A673 (cell line): ENCODE results near the gene MLPH. TPM values are rescaled to one million over a fixed set of nuclear protein-coding genes. Genes with fewer than 3 reads are reported as not detected.

Experiments used
- BruUV-seq: library from RNA; stranded (reverse); fragments of 400-500 nt; replicated peaks from 2 replicates; lab custom pipeline; 2021; lab: Mats Ljungman, UMichigan
- CTCF ChIA-PET: fragments of 300-600 bp; sonication (Branson Sonifier 250); formaldehyde crosslinking; loops from one replicate; lab custom pipeline; 2022; ENCODE audit warnings: antibody characterized with exemption; lab: Charles Lee
- POLR2A ChIA-PET: fragments of 300-600 bp; sonication (Branson Sonifier 250); formaldehyde crosslinking; loops from one replicate; lab custom pipeline; 2022; ENCODE audit warnings: antibody characterized with exemption; ENCODE audit not compliant: low non-redundant PET; lab: Charles Lee
- DNase-seq: peaks from one replicate; pipeline ENCODE4 v3.0.0-alpha.2; 2015; ENCODE audit warnings: low spot score
- H3K27ac ChIP-seq: fragments of 200-600 bp; sonication (generic); 2 replicates; pipeline ENCODE4 v1.5.1; 2016; ENCODE audit warnings: mixed run types, low read depth, mild to moderate bottlenecking, mixed read lengths, antibody characterized with exemption, low read length; ENCODE audit not compliant: poor library complexity, severe bottlenecking
- H3K27me3 ChIP-seq: fragments of 200-600 bp; sonication (generic); replicated peaks from 2 replicates; pipeline ENCODE4 v1.6.1; 2017; ENCODE audit warnings: mixed run types, low read depth, mild to moderate bottlenecking, mixed read lengths, antibody characterized with exemption, low read length; ENCODE audit not compliant: insufficient read depth, poor library complexity
- H3K36me3 ChIP-seq: fragments of 200-600 bp; sonication (generic); 2 replicates; pipeline ENCODE4 v1.6.1; 2016; ENCODE audit warnings: mixed run types, mild to moderate bottlenecking, mixed read lengths, antibody characterized with exemption, low read length; ENCODE audit not compliant: insufficient read depth, poor library complexity, severe bottlenecking
- H3K4me1 ChIP-seq: fragments of 200-600 bp; sonication (generic); 2 replicates; pipeline ENCODE4 v1.6.1; 2017; ENCODE audit warnings: mixed run types, mild to moderate bottlenecking, mixed read lengths, antibody characterized with exemption, low read length; ENCODE audit not compliant: insufficient read depth, poor library complexity, severe bottlenecking
- H3K4me3 ChIP-seq: fragments of 200-600 bp; sonication (generic); 2 replicates; pipeline ENCODE4 v1.5.1; 2016; ENCODE audit warnings: low read depth, mixed run types, mild to moderate bottlenecking, mixed read lengths, low read length; ENCODE audit not compliant: poor library complexity, severe bottlenecking
- H3K9me3 ChIP-seq: fragments of 200-600 bp; sonication (generic); 2 replicates; pipeline ENCODE4 v1.6.1; 2016; ENCODE audit warnings: mixed run types, low read depth, mild to moderate bottlenecking, mixed read lengths, antibody characterized with exemption, low read length; ENCODE audit not compliant: poor library complexity, severe bottlenecking
- CTCF ChIP-seq: fragments of 300-800, 200-600 bp; sonication (generic); conservative IDR thresholded peaks from 2 replicates; pipeline ENCODE4 v1.5.1; 2017; ENCODE audit warnings: low read depth, mild to moderate bottlenecking, antibody characterized with exemption, low read length, moderate library complexity, mixed read lengths
- EZH2 ChIP-seq: fragments of 200-600 bp; sonication (generic); IDR thresholded peaks from 2 replicates; pipeline ENCODE4 v1.6.1; 2017; ENCODE audit warnings: borderline replicate concordance, low read depth, mild to moderate bottlenecking, mixed read lengths, antibody characterized with exemption, low read length; ENCODE audit not compliant: poor library complexity, severe bottlenecking
- intact Hi-C: fragments of 100-400 bp; cut with micrococcal nuclease; formaldehyde crosslinking; loops from one replicate; pipeline ENCODE4 v1.10.0; 2022; ENCODE audit not compliant: unreplicated experiment
- total RNA-seq: library from RNA; stranded (reverse); gene quantifications from 2 replicates; pipeline ENCODE4 v1.2.3, GENCODE V29; 2021

Gene MLPH
- total RNA-seq, 1 experiment from 2014 or later, result not detected

DNA sequence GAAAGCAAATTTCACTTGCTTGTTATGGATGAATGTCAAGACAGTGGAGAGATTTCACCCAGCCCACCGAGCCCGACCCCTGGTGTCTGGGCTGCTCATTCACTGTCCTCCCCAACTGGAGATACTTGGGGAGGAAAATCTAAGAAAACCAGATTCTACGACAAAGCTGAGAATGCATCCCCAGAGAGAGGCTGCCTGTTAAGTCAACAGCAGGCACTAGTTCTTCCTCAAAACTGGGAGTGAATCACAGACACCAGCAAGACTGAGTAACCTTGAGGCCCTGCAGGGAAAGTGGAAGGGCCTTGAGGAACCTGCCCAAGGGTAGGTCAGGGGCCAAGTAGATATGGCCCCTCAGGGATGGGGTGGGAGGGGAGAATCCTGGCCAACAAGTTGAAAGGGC is 34.2 kb upstream of the MLPH start:
- Histone ChIP-seq H3K9me3 (no peaks in the 10 kb centered on the region), H3K27me3 (no peaks in the 10 kb centered on the region), H3K27ac (no peak overlapping the region), H3K4me1 (peaks cover 5% of the 10 kb centered on the region), H3K36me3 (no peaks in the 10 kb centered on the region), H3K4me3 (no peak overlapping the region)
- TF ChIP-seq CTCF (no peak), EZH2 (no peak)
- no peak for DNase-seq
- intact Hi-C loops, result no loop called here
- CTCF ChIA-PET, result no interaction called here
- BruUV-seq, result no TSS peak
- POLR2A ChIA-PET, result no interaction called here

DNA sequence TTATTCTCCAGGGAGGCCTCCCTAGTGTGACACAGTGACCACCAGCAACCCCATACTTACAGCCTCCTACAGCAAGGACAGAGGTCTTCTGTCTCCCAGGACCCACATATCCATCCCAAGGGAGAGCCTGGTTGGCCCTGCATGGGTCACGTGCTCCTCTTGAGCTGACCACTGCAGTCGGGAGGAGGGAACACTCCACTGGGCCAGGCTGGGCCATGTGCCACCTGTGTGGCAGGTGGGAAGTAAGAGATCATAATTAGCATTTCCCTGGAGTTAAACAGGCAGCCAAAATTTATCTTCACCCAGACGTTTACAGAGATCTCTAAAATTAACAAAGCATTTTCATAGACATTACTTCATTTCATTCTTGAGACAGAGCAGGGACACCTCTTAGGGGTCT is 33.4 kb upstream of the MLPH start:
- H3K36me3 ChIP-seq, result no peaks in the 10 kb centered on the region
- DNase-seq, result no peak
- no TSS peak for BruUV-seq
- no peak for TF ChIP-seq CTCF
- no peak for TF ChIP-seq EZH2
- H3K9me3 ChIP-seq, result no peaks in the 10 kb centered on the region
- peaks cover 5% of the 10 kb centered on the region for H3K4me1 ChIP-seq
- H3K27me3 ChIP-seq, result no peaks in the 10 kb centered on the region
- H3K4me3 ChIP-seq, result no peak overlapping the region
- ChIA-PET CTCF (no interaction called here), POLR2A (no interaction called here)
- intact Hi-C loops, result no loop called here
- no peak overlapping the region for H3K27ac ChIP-seq

GRCh38 chr2:237455764-237456163 is 31.3 kb upstream of the MLPH start:
- H3K27ac ChIP-seq, result no peak overlapping the region
- no peak overlapping the region for H3K4me3 ChIP-seq
- no peaks in the 10 kb centered on the region for H3K27me3 ChIP-seq
- no peak for DNase-seq
- peaks cover 5% of the 10 kb centered on the region for H3K4me1 ChIP-seq
- intact Hi-C loops, result no loop called here
- POLR2A ChIA-PET, result no interaction called here
- H3K9me3 ChIP-seq, result no peaks in the 10 kb centered on the region
- H3K36me3 ChIP-seq, result no peaks in the 10 kb centered on the region
- CTCF ChIA-PET, result no interaction called here
- TF ChIP-seq CTCF, result no peak
- no peak for TF ChIP-seq EZH2
- no TSS peak for BruUV-seq
